HG03521 (cell line): ENCODE measurements around the gene MRGPRF.

ENCODE experiments used
- ATAC-seq: cut with Tn5 transposase; IDR thresholded peaks from one replicate; pipeline ENCODE4 v1.9.1; 2021; ENCODE audit warnings: mild to moderate bottlenecking, moderate library complexity; ENCODE audit not compliant: unreplicated experiment

MRGPRF gene

GRCh38 chr11:69030301-69030700 lies 17.3 kb upstream of the MRGPRF start:
- no peak for ATAC-seq

GRCh38 chr11:69027704-69028372 lies 14.8 kb upstream of the MRGPRF start:
- no peak for ATAC-seq

- no peak for ATAC-seq
These were observed 11.5 kb upstream of the MRGPRF start for GRCh38 chr11:69024509-69024908.

GRCh38 chr11:69022260-69022659 lies 9.2 kb upstream of the MRGPRF start:
- ATAC-seq, result no peak

GRCh38 chr11:69018924-69019323 lies 5.9 kb upstream of the MRGPRF start:
- ATAC-seq, result no peak

GRCh38 chr11:69017951-69018350 lies 4.9 kb upstream of the MRGPRF start:
- no peak for ATAC-seq

- ATAC-seq, result no peak
These were observed 2.0 kb upstream of the MRGPRF start for GRCh38 chr11:69014898-69015549.

GRCh38 chr11:69014084-69014851 lies 1.2 kb upstream of the MRGPRF start:
- no peak for ATAC-seq

- ATAC-seq, result no peak
These were observed 696 bp downstream of the MRGPRF start for GRCh38 chr11:69012092-69013008.

- ATAC-seq, result no peak
These were observed 1.4 kb downstream of the MRGPRF start for GRCh38 chr11:69011624-69012091.

GRCh38 chr11:69010964-69011623 lies 2.0 kb downstream of the MRGPRF start:
- no peak for ATAC-seq

- ATAC-seq, result no peak
These were observed 2.6 kb downstream of the MRGPRF start for GRCh38 chr11:69010361-69010891.

- no peak for ATAC-seq
These were observed 3.4 kb downstream of the MRGPRF start for GRCh38 chr11:69009441-69010211.

GRCh38 chr11:69008737-69009440 lies 4.2 kb downstream of the MRGPRF start:
- no peak for ATAC-seq

GRCh38 chr11:69007975-69008381 lies 5.1 kb downstream of the MRGPRF start:
- ATAC-seq, result no peak

GRCh38 chr11:69006816-69007215 lies 6.2 kb downstream of the MRGPRF start:
- ATAC-seq, result no peak

GRCh38 chr11:69005631-69006368 lies 7.2 kb downstream of the MRGPRF start:
- no peak for ATAC-seq

GRCh38 chr11:69005183-69005630 lies 7.8 kb downstream of the MRGPRF start:
- no peak for ATAC-seq
